HEK293 (cell line): ENCODE data around the gene ESPL1.

ENCODE experiments used
- ATF2 ChIP-seq: fragments of 450-650 bp; formaldehyde crosslinking; IDR thresholded peaks from 2 replicates; pipeline ENCODE4 v1.5.1; 2016; ENCODE audit warnings: missing biosample characterization, missing genetic modification characterization, low read depth
- REST ChIP-seq: fragments of 450-650 bp; formaldehyde crosslinking; IDR thresholded peaks from 2 replicates; pipeline ENCODE4 v1.5.1; 2016; ENCODE audit warnings: missing biosample characterization, missing genetic modification characterization
- TF ChIP-seq, protein P1 (sequence below): fragments of 450-650 bp; formaldehyde crosslinking; IDR thresholded peaks from 2 replicates; pipeline ENCODE4 v1.5.1; 2016; ENCODE audit warnings: missing biosample characterization, missing genetic modification characterization
- TF ChIP-seq, protein P2 (sequence below): fragments of 450-650 bp; IDR thresholded peaks from 2 replicates; pipeline ENCODE4 v1.5.1; 2018; ENCODE audit warnings: missing biosample characterization, missing genetic modification characterization
- TF ChIP-seq, protein P3 (sequence below): fragments of 450-650 bp; formaldehyde crosslinking; IDR thresholded peaks from 2 replicates; pipeline ENCODE4 v1.5.1; 2017; ENCODE audit warnings: missing biosample characterization, missing genetic modification characterization
- TF ChIP-seq, protein P4 (sequence below): fragments of 450-650 bp; formaldehyde crosslinking; IDR thresholded peaks from 2 replicates; pipeline ENCODE4; 2016; ENCODE audit warnings: missing biosample characterization, missing genetic modification characterization

DNA sequence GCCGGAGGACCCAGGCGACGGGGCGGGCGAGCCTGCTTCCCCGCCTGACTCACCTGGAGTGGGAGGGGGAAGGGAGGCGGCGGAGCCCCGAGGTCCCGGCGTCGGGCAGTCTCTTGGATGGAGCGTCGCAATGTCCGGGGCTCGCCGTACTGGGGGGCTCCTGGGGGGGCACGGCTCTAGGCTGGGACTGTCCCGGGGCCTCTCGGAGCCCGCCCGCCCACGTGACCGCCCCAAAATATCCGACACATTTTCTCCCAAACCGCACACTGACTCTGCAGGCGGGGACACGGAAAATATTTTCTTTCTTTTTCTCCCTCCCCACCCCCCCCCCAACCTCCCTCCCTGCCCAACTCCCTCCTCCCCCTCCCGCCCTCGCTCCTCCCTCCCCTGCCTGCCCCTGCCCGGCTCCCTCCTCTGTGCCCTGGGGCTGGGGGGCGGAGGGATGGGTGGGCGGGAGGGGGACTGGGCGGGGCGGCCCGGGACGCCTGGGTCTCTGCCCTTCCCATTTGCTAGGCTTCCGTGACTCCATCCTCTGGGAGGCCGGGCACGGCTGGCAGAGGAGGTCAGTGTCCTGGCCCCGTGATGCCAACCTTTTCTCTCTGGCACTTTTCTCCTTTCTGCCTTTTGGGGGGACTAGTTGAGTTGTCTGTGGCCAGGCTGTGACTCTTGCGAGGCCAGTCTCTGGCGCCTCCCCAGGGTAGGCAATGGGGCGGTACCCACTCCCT, 36.0 kb upstream of the ESPL1 start, which contains the start of gene RARG:
- no peak for TF ChIP-seq ATF2 (tag by site-specific recombination)
- TF ChIP-seq, protein P1, sequence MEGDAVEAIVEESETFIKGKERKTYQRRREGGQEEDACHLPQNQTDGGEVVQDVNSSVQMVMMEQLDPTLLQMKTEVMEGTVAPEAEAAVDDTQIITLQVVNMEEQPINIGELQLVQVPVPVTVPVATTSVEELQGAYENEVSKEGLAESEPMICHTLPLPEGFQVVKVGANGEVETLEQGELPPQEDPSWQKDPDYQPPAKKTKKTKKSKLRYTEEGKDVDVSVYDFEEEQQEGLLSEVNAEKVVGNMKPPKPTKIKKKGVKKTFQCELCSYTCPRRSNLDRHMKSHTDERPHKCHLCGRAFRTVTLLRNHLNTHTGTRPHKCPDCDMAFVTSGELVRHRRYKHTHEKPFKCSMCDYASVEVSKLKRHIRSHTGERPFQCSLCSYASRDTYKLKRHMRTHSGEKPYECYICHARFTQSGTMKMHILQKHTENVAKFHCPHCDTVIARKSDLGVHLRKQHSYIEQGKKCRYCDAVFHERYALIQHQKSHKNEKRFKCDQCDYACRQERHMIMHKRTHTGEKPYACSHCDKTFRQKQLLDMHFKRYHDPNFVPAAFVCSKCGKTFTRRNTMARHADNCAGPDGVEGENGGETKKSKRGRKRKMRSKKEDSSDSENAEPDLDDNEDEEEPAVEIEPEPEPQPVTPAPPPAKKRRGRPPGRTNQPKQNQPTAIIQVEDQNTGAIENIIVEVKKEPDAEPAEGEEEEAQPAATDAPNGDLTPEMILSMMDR (tag by site-specific recombination) = no peak
- no peak for TF ChIP-seq REST (tag by site-specific recombination)
- TF ChIP-seq, protein P2, sequence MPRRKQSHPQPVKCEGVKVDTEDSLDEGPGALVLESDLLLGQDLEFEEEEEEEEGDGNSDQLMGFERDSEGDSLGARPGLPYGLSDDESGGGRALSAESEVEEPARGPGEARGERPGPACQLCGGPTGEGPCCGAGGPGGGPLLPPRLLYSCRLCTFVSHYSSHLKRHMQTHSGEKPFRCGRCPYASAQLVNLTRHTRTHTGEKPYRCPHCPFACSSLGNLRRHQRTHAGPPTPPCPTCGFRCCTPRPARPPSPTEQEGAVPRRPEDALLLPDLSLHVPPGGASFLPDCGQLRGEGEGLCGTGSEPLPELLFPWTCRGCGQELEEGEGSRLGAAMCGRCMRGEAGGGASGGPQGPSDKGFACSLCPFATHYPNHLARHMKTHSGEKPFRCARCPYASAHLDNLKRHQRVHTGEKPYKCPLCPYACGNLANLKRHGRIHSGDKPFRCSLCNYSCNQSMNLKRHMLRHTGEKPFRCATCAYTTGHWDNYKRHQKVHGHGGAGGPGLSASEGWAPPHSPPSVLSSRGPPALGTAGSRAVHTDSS = no peak
- TF ChIP-seq, protein P3, sequence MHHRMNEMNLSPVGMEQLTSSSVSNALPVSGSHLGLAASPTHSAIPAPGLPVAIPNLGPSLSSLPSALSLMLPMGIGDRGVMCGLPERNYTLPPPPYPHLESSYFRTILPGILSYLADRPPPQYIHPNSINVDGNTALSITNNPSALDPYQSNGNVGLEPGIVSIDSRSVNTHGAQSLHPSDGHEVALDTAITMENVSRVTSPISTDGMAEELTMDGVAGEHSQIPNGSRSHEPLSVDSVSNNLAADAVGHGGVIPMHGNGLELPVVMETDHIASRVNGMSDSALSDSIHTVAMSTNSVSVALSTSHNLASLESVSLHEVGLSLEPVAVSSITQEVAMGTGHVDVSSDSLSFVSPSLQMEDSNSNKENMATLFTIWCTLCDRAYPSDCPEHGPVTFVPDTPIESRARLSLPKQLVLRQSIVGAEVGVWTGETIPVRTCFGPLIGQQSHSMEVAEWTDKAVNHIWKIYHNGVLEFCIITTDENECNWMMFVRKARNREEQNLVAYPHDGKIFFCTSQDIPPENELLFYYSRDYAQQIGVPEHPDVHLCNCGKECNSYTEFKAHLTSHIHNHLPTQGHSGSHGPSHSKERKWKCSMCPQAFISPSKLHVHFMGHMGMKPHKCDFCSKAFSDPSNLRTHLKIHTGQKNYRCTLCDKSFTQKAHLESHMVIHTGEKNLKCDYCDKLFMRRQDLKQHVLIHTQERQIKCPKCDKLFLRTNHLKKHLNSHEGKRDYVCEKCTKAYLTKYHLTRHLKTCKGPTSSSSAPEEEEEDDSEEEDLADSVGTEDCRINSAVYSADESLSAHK (tag by site-specific recombination) = no peak
- TF ChIP-seq, protein P4, sequence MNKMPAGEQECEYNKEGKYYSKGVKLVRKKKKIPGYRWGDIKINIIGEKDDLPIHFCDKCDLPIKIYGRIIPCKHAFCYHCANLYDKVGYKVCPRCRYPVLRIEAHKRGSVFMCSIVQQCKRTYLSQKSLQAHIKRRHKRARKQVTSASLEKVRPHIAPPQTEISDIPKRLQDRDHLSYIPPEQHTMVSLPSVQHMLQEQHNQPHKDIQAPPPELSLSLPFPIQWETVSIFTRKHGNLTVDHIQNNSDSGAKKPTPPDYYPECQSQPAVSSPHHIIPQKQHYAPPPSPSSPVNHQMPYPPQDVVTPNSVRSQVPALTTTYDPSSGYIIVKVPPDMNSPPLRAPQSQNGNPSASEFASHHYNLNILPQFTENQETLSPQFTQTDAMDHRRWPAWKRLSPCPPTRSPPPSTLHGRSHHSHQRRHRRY = no peak
